Astrocyte of the cerebellum (primary cell): ENCODE data around the gene LIFR.
"Not testable (repeated sequence)": the region's sequence is repeated elsewhere in the genome, so short reads cannot be mapped to it uniquely, and the experiment has no call there.

ENCODE experiments used
- DNase-seq: peaks from one replicate; pipeline ENCODE4 v3.0.0-alpha.2; 2011; ENCODE audit warnings: low read depth
- H3K4me3 ChIP-seq: 2 replicates; pipeline ENCODE4 v1.5.1; 2011; ENCODE audit warnings: mild to moderate bottlenecking, low read depth, low read length, moderate library complexity
- CTCF ChIP-seq: IDR thresholded peaks from 2 replicates; pipeline ENCODE4 v1.5.1; 2012; ENCODE audit warnings: low read length, low read depth, moderate library complexity, mild to moderate bottlenecking; ENCODE audit errors: missing control alignments
- in situ Hi-C: cut with HindIII; loops from 2 replicates; pipeline ENCODE4 v1.10.0; 2017; ENCODE audit warnings: low sequenced_read_pairs

Gene LIFR

GRCh38 chr5:38600329-38601045, 44.0 kb upstream of the LIFR start:
- no peak for DNase-seq
- in situ Hi-C loops = no loop called here
- TF ChIP-seq CTCF = no peak
- H3K4me3 ChIP-seq = no peak overlapping the region

- H3K4me3 ChIP-seq, DNase-seq, in situ Hi-C loops: not testable (repeated sequence)
Observed at GRCh38 chr5:38599751-38600150, 43.3 kb upstream of the LIFR start.

- H3K4me3 ChIP-seq = no peak overlapping the region
- peak; percentile 62 for DNase-seq
- TF ChIP-seq CTCF = no peak
- in situ Hi-C loops = no loop called here
Observed at GRCh38 chr5:38598994-38599617, 42.7 kb upstream of the LIFR start.

- TF ChIP-seq CTCF = no peak
- DNase-seq = no peak
- no peak overlapping the region for H3K4me3 ChIP-seq
- in situ Hi-C loops = no loop called here
Observed at GRCh38 chr5:38598296-38598993, 42.0 kb upstream of the LIFR start.

- in situ Hi-C loops = no loop called here
- DNase-seq = no peak
- no peak overlapping the region for H3K4me3 ChIP-seq
- no peak for TF ChIP-seq CTCF
Observed at GRCh38 chr5:38596981-38597380, 40.5 kb upstream of the LIFR start.

GRCh38 chr5:38595132-38595745, 38.8 kb upstream of the LIFR start:
- TF ChIP-seq CTCF = no peak
- DNase-seq = peak; percentile 91
- no peak overlapping the region for H3K4me3 ChIP-seq
- in situ Hi-C loops = no loop called here
